Epithelial cell of proximal tubule (primary cell): ENCODE results near the gene SLCO4A1. TPM values are rescaled to one million over a fixed set of nuclear protein-coding genes. Genes with fewer than 3 reads are reported as not detected.

ENCODE experiments used
- DNase-seq: peaks from one replicate; pipeline ENCODE4 v3.0.0-alpha.2; 2011; ENCODE audit warnings: low read depth
- H3K4me3 ChIP-seq: 2 replicates; pipeline ENCODE4 v1.5.1; 2011; ENCODE audit warnings: low read depth, mild to moderate bottlenecking, low read length
- CTCF ChIP-seq: conservative IDR thresholded peaks from 2 replicates; pipeline ENCODE4 v1.5.1; 2012; ENCODE audit warnings: low read depth, mild to moderate bottlenecking, low read length
- total RNA-seq: library from RNA; depleted of rRNA; stranded (reverse); fragments of >200 nt; gene quantifications from 2 replicates; pipeline ENCODE4 v1.2.3, GENCODE V29; 2015

Gene SLCO4A1
- total RNA-seq, 1 donor from 2014 or later: 57.3 TPM

GRCh38 chr20:62596921-62597320 is 45.4 kb upstream of the SLCO4A1 start:
- no peak overlapping the region for H3K4me3 ChIP-seq
- TF ChIP-seq CTCF: no peak

GRCh38 chr20:62597416-62598115 is 44.7 kb upstream of the SLCO4A1 start:
- DNase-seq: no peak
- TF ChIP-seq CTCF: no peak
- H3K4me3 ChIP-seq: no peak overlapping the region

More at GRCh38 chr20:62596921-62597320, 45.4 kb upstream of the SLCO4A1 start:
- DNase-seq: no peak

GRCh38 chr20:62598761-62599194 is 43.5 kb upstream of the SLCO4A1 start:
- no peak for TF ChIP-seq CTCF
- DNase-seq: no peak
- H3K4me3 ChIP-seq: no peak overlapping the region

- no peak for TF ChIP-seq CTCF
- H3K4me3 ChIP-seq: no peak overlapping the region
- no peak for DNase-seq
Measured at GRCh38 chr20:62599216-62600110, 42.8 kb upstream of the SLCO4A1 start.

GRCh38 chr20:62601172-62601571 is 41.1 kb upstream of the SLCO4A1 start:
- no peak overlapping the region for H3K4me3 ChIP-seq
- no peak for TF ChIP-seq CTCF
- no peak for DNase-seq

- peak overlapping the region; percentile 54 for H3K4me3 ChIP-seq
- DNase-seq: no peak
- TF ChIP-seq CTCF: no peak
Measured at GRCh38 chr20:62601714-62602113, 40.6 kb upstream of the SLCO4A1 start.

- DNase-seq: no peak
- H3K4me3 ChIP-seq: peak overlapping the region; percentile 54
- no peak for TF ChIP-seq CTCF
Measured at GRCh38 chr20:62602550-62602949, 39.8 kb upstream of the SLCO4A1 start.
